ENCODE measurements around the gene UTP14C.

UTP14C gene

GRCh38 chr13:52016296-52016695, 8.2 kb upstream of the UTP14C start:
- peaks cover 12% of the 10 kb centered on the region for H3K4me1 Mint-ChIP-seq
- peaks cover 56% of the 10 kb centered on the region for H3K36me3 Mint-ChIP-seq (ENCODE audit: low read depth)
- H3K27ac Mint-ChIP-seq = no peak overlapping the region
- H3K4me3 Mint-ChIP-seq = no peak overlapping the region
- TF ChIP-seq CTCF (IDR thresholded peaks at IDR 0.05; ENCODE audit: unreplicated experiment in 3 of 3) = no peak
- H3K27me3 Mint-ChIP-seq (ENCODE audit: low read depth) = no peaks in the 10 kb centered on the region
- H3K9me3 Mint-ChIP-seq = no peaks in the 10 kb centered on the region

DNA sequence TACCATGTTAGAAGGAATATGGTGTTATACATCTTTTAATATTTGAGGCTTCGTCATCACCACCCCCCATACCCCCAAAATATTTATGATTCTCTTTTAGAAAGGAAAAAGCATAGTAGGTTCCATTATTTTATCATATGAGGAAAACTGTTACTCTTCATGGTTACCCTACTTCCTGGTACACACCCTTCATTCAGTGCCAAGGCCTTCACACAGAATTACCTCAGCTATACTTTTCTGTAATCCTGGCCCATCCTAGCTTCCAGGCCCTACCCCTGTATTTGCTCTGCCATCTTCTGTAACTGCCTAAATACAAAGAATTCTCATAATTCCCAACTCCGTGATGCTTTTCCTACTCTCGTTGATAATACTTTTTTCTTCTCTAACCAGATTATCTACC, 4.3 kb upstream of the UTP14C start:
- no peaks in the 10 kb centered on the region for H3K4me1 Mint-ChIP-seq
- H3K4me3 Mint-ChIP-seq = no peak overlapping the region
- no peak for TF ChIP-seq CTCF (IDR thresholded peaks at IDR 0.05; ENCODE audit: unreplicated experiment in 3 of 3)
- peaks cover 89% of the 10 kb centered on the region for H3K36me3 Mint-ChIP-seq (ENCODE audit: low read depth)
- no peak overlapping the region for H3K27ac Mint-ChIP-seq
- no peaks in the 10 kb centered on the region for H3K27me3 Mint-ChIP-seq (ENCODE audit: low read depth)
- no peaks in the 10 kb centered on the region for H3K9me3 Mint-ChIP-seq

GRCh38 chr13:52022356-52022755, 2.1 kb upstream of the UTP14C start:
- peaks cover 14% of the 10 kb centered on the region for H3K9me3 Mint-ChIP-seq
- no peaks in the 10 kb centered on the region for H3K4me1 Mint-ChIP-seq
- TF ChIP-seq CTCF (IDR thresholded peaks at IDR 0.05; ENCODE audit: unreplicated experiment in 3 of 3) = no peak
- H3K27me3 Mint-ChIP-seq (ENCODE audit: low read depth) = no peaks in the 10 kb centered on the region
- peaks cover 90% of the 10 kb centered on the region for H3K36me3 Mint-ChIP-seq (ENCODE audit: low read depth)
- no peak overlapping the region for H3K27ac Mint-ChIP-seq
- no peak overlapping the region for H3K4me3 Mint-ChIP-seq

DNA sequence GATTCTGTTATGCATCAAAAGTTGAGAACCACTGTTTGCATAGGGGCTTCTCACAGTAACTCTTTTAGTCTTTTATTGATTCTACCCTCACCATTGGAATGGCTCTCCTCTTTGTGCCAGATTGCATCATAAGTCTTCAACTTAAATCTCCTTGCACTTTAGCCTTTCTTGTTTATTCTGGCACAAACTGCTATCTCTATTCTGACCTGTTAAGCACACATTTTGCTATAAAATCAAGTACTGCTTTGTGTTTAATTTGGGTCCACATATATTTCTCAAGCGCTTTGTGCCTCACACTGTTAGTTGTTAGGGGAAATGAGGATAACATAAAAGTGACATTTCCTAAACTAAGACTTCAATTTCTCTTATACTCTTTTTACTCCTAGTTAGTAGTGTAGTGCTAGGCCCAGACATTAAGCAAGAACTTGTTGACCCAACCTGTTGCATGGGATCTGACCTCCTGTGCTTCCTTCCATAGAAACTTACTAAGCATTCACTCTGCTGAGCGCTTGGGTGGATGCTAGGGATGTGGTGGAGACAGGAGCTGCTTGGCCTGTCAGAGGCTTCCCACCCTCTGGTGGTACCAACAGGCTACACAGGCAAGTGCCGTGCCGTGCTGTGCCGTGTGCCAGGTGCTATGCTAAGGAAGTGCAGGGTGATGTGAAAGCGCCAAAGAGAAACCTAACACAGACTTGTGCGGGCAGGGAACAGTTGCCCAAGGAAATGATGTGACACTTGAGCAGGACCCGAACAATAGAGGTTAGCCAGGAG, 1.2 kb downstream of the UTP14C start:
- no peaks in the 10 kb centered on the region for H3K27me3 Mint-ChIP-seq (ENCODE audit: low read depth)
- peaks cover 95% of the 10 kb centered on the region for H3K36me3 Mint-ChIP-seq (ENCODE audit: low read depth)
- no peak for TF ChIP-seq CTCF (IDR thresholded peaks at IDR 0.05; ENCODE audit: unreplicated experiment in 3 of 3)
- no peak overlapping the region for H3K27ac Mint-ChIP-seq
- H3K4me3 Mint-ChIP-seq = no peak overlapping the region
- H3K4me1 Mint-ChIP-seq = no peaks in the 10 kb centered on the region
- H3K9me3 Mint-ChIP-seq = peaks cover 32% of the 10 kb centered on the region

DNA sequence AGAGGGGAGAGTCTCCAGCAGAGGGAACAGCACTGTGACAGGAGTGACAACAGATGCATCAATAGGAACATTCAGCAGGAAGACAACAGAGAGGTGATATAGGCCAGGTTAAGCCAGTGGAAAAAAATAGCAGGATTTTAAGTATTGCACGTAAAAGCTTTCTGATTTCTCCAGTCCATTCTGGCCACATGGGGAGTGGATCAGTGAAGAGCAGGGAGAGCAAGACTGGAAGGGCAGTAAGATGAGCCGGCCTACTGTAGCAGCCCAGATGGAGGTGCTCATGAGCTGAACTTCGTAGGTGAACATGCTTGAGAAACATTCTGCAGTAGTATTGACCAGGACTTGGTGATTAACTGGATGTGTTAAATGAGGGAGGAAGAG, 1.7 kb downstream of the UTP14C start:
- Mint-ChIP-seq H3K27ac (no peak overlapping the region), H3K4me3 (no peak overlapping the region), H3K36me3 (ENCODE audit: low read depth) (peaks cover 93% of the 10 kb centered on the region), H3K27me3 (ENCODE audit: low read depth) (no peaks in the 10 kb centered on the region), H3K4me1 (no peaks in the 10 kb centered on the region), H3K9me3 (peaks cover 32% of the 10 kb centered on the region)
- no peak for TF ChIP-seq CTCF (IDR thresholded peaks at IDR 0.05; ENCODE audit: unreplicated experiment in 3 of 3)

- H3K4me3 Mint-ChIP-seq = no peak overlapping the region
- H3K27me3 Mint-ChIP-seq (ENCODE audit: low read depth) = no peaks in the 10 kb centered on the region
These were observed 3.3 kb downstream of the UTP14C start for GRCh38 chr13:52027832-52028231.

More at GRCh38 chr13:52027832-52028231, 3.3 kb downstream of the UTP14C start:
- Mint-ChIP-seq H3K27ac (no peak overlapping the region), H3K36me3 (ENCODE audit: low read depth) (peaks cover 83% of the 10 kb centered on the region), H3K4me1 (no peaks in the 10 kb centered on the region), H3K9me3 (peaks cover 32% of the 10 kb centered on the region)
- no peak for TF ChIP-seq CTCF (IDR thresholded peaks at IDR 0.05; ENCODE audit: unreplicated experiment in 3 of 3)
